NCI-H524 treated with DMSO at 0.1 percent for 48 hours (cell line): ENCODE results near the gene THRAP3.
A peak's percentile ranks its signal among the peaks of the same experiment; 100 is the strongest.
"Not testable (repeated sequence)": the region's sequence is repeated elsewhere in the genome, so short reads cannot be mapped to it uniquely, and the experiment has no call there.

ENCODE experiments used
- DNase-seq: peaks from one replicate; lab custom pipeline; 2025; lab: John Stamatoyannopoulos, UW

Gene THRAP3

GRCh38 chr1:36206323-36206858 lies 17.9 kb upstream of the THRAP3 start:
- no peak for DNase-seq

GRCh38 chr1:36207339-36207738 lies 16.9 kb upstream of the THRAP3 start:
- no peak for DNase-seq

GRCh38 chr1:36208978-36209703 lies 15.1 kb upstream of the THRAP3 start:
- DNase-seq = no peak

- no peak for DNase-seq
These were observed 12.9 kb upstream of the THRAP3 start for GRCh38 chr1:36211307-36211706.

GRCh38 chr1:36211841-36212240 lies 12.4 kb upstream of the THRAP3 start:
- DNase-seq = no peak

GRCh38 chr1:36212782-36213181 lies 11.5 kb upstream of the THRAP3 start:
- no peak for DNase-seq

GRCh38 chr1:36217670-36218069 lies 6.6 kb upstream of the THRAP3 start:
- DNase-seq = no peak

- not testable (repeated sequence) for DNase-seq
These were observed 2.3 kb upstream of the THRAP3 start for GRCh38 chr1:36221901-36222300.

- DNase-seq = no peak
These were observed 1.5 kb upstream of the THRAP3 start for GRCh38 chr1:36222481-36223380.

GRCh38 chr1:36223381-36223995 lies 755 bp upstream of the THRAP3 start:
- no peak for DNase-seq

GRCh38 chr1:36224537-36225282 lies 467 bp downstream of the THRAP3 start:
- peak; percentile 8 for DNase-seq

- DNase-seq = no peak
These were observed 1.1 kb downstream of the THRAP3 start for GRCh38 chr1:36225283-36225899.

GRCh38 chr1:36230279-36230678 lies 6.0 kb downstream of the THRAP3 start:
- not testable (repeated sequence) for DNase-seq

GRCh38 chr1:36231191-36231590 lies 6.9 kb downstream of the THRAP3 start:
- no peak for DNase-seq

- no peak for DNase-seq
These were observed 8.2 kb downstream of the THRAP3 start for GRCh38 chr1:36232212-36233095.

- no peak for DNase-seq
These were observed 12.1 kb downstream of the THRAP3 start for GRCh38 chr1:36236302-36236701.

- DNase-seq = no peak
These were observed 14.2 kb downstream of the THRAP3 start for GRCh38 chr1:36238433-36238832.

- peak; percentile 78 for DNase-seq
These were observed 15.8 kb downstream of the THRAP3 start for GRCh38 chr1:36239941-36240637.

- DNase-seq = no peak
These were observed 23.3 kb downstream of the THRAP3 start for GRCh38 chr1:36247538-36247937.
